Measurements from ENCODE around the gene WNT7A.

Gene WNT7A

GRCh38 chr3:13916375-13916774 lies 36.5 kb upstream of the WNT7A start:
- no peaks in the 10 kb centered on the region for H3K79me2 ChIP-seq (ENCODE audit: insufficient read depth, low read length)
- H4K20me1 ChIP-seq (ENCODE audit: insufficient read depth, low read length) = no peaks in the 10 kb centered on the region
- H3K4me3 ChIP-seq (ENCODE audit: low read depth, low read length, poor library complexity, severe bottlenecking) = no peak overlapping the region
- no peaks in the 10 kb centered on the region for H3K36me3 ChIP-seq (ENCODE audit: insufficient read depth, low read length)
- no peak overlapping the region for H3K9ac ChIP-seq (ENCODE audit: low read length)
- H3K4me2 ChIP-seq (ENCODE audit: low read length) = no peak overlapping the region
- no peaks in the 10 kb centered on the region for H3F3A ChIP-seq (ENCODE audit: insufficient read depth, low read length)
- TF ChIP-seq EZH2 (IDR thresholded peaks at IDR 0.05; ENCODE audit: borderline replicate concordance, low read length) = no peak
- TF ChIP-seq CTCF (IDR thresholded peaks at IDR 0.05; ENCODE audit: low read length) = no peak
- H3K27me3 ChIP-seq (ENCODE audit: insufficient read depth, low read length) = no peaks in the 10 kb centered on the region
- no peak overlapping the region for H2AFZ ChIP-seq (ENCODE audit: low read length)
- no peak overlapping the region for H3K27ac ChIP-seq (ENCODE audit: low read depth, low read length, poor library complexity, severe bottlenecking)
- no peaks in the 10 kb centered on the region for H3K9me2 ChIP-seq (ENCODE audit: low read depth, low read length)
- H3K9me3 ChIP-seq (ENCODE audit: low read length) = no peaks in the 10 kb centered on the region
- no peaks in the 10 kb centered on the region for H3K4me1 ChIP-seq (ENCODE audit: insufficient read depth, low read length, severe bottlenecking)

GRCh38 chr3:13902648-13903238 lies 22.9 kb upstream of the WNT7A start:
- Histone ChIP-seq H4K20me1 (ENCODE audit: insufficient read depth, low read length) (no peaks in the 10 kb centered on the region), H3K4me2 (ENCODE audit: low read length) (no peak overlapping the region), H2AFZ (ENCODE audit: low read length) (no peak overlapping the region), H3K27me3 (ENCODE audit: insufficient read depth, low read length) (no peaks in the 10 kb centered on the region), H3K9ac (ENCODE audit: low read length) (no peak overlapping the region), H3K9me2 (ENCODE audit: low read depth, low read length) (no peaks in the 10 kb centered on the region), H3K4me1 (ENCODE audit: insufficient read depth, low read length, severe bottlenecking) (no peaks in the 10 kb centered on the region), H3F3A (ENCODE audit: insufficient read depth, low read length) (no peaks in the 10 kb centered on the region), H3K79me2 (ENCODE audit: insufficient read depth, low read length) (no peaks in the 10 kb centered on the region), H3K4me3 (ENCODE audit: low read depth, low read length, poor library complexity, severe bottlenecking) (no peak overlapping the region), H3K27ac (ENCODE audit: low read depth, low read length, poor library complexity, severe bottlenecking) (no peak overlapping the region), H3K9me3 (ENCODE audit: low read length) (peaks cover 19% of the 10 kb centered on the region), H3K36me3 (ENCODE audit: insufficient read depth, low read length) (no peaks in the 10 kb centered on the region)
- no peak for TF ChIP-seq CTCF (IDR thresholded peaks at IDR 0.05; ENCODE audit: low read length)

GRCh38 chr3:13901935-13902584 lies 22.2 kb upstream of the WNT7A start:
- Histone ChIP-seq H3K9ac (ENCODE audit: low read length) (no peak overlapping the region), H3F3A (ENCODE audit: insufficient read depth, low read length) (no peaks in the 10 kb centered on the region), H3K27me3 (ENCODE audit: insufficient read depth, low read length) (no peaks in the 10 kb centered on the region), H3K4me1 (ENCODE audit: insufficient read depth, low read length, severe bottlenecking) (no peaks in the 10 kb centered on the region), H3K4me2 (ENCODE audit: low read length) (no peak overlapping the region), H2AFZ (ENCODE audit: low read length) (no peak overlapping the region), H3K4me3 (ENCODE audit: low read depth, low read length, poor library complexity, severe bottlenecking) (no peak overlapping the region), H4K20me1 (ENCODE audit: insufficient read depth, low read length) (no peaks in the 10 kb centered on the region), H3K9me3 (ENCODE audit: low read length) (peaks cover 19% of the 10 kb centered on the region), H3K79me2 (ENCODE audit: insufficient read depth, low read length) (no peaks in the 10 kb centered on the region), H3K27ac (ENCODE audit: low read depth, low read length, poor library complexity, severe bottlenecking) (no peak overlapping the region), H3K36me3 (ENCODE audit: insufficient read depth, low read length) (no peaks in the 10 kb centered on the region), H3K9me2 (ENCODE audit: low read depth, low read length) (no peaks in the 10 kb centered on the region)
- TF ChIP-seq CTCF (IDR thresholded peaks at IDR 0.05; ENCODE audit: low read length) (no peak), EZH2 (IDR thresholded peaks at IDR 0.05; ENCODE audit: borderline replicate concordance, low read length) (no peak)

All from OCI-LY1 (cell line).